K562 (cell line): Measurements from ENCODE around the gene AVPI1. TPM values are rescaled to one million over a fixed set of nuclear protein-coding genes. Genes with fewer than 3 reads are reported as not detected.

Experiments
- CBFA2T3 ChIP-seq: fragments of 450-650 bp; IDR thresholded peaks from 2 replicates; pipeline ENCODE4 v1.6.1; 2017
- FIP1L1 ChIP-seq: fragments of 200-400 bp; formaldehyde crosslinking; IDR thresholded peaks from 2 replicates; pipeline ENCODE4 v1.6.1; 2018; ENCODE audit warnings: mild to moderate bottlenecking, low read depth, low read length; ENCODE audit not compliant: poor library complexity, severe bottlenecking
- HLTF ChIP-seq: fragments of 450-650 bp; IDR thresholded peaks from 2 replicates; pipeline ENCODE4 v1.6.1; 2016
- KDM5B ChIP-seq: fragments of 200-600 bp; sonication (generic); IDR thresholded peaks from 2 replicates; pipeline ENCODE4 v1.6.1; 2012; ENCODE audit warnings: low read depth, mild to moderate bottlenecking, moderate library complexity, low read length, control low read depth, inconsistent platforms; ENCODE audit not compliant: insufficient replicate concordance
- NFE2 ChIP-seq: IDR thresholded peaks from 2 replicates; pipeline ENCODE4 v1.6.1; 2014; ENCODE audit warnings: antibody characterized with exemption, low read depth
- POLR2A ChIP-seq: fragments of 450-650 bp; conservative IDR thresholded peaks from 2 replicates; pipeline ENCODE4 v1.6.1; 2016
- POU5F1 ChIP-seq: fragments of 150-350 bp; IDR thresholded peaks from 2 replicates; pipeline ENCODE4 v1.6.1; 2014; ENCODE audit warnings: borderline replicate concordance, low read length, low read depth, mild to moderate bottlenecking; ENCODE audit not compliant: partially characterized antibody
- SMARCE1 ChIP-seq: fragments of 450-650 bp; IDR thresholded peaks from 2 replicates; pipeline ENCODE4 v1.7.1; 2016; ENCODE audit warnings: mild to moderate bottlenecking
- STAT5B ChIP-seq: fragments of 250-450 bp; sonication (Bioruptor Pico); IDR thresholded peaks from 2 replicates; pipeline ENCODE4 v1.8.0; 2021; ENCODE audit warnings: mild to moderate bottlenecking, inconsistent platforms
- THRAP3 ChIP-seq: fragments of 450-650 bp; IDR thresholded peaks from 2 replicates; pipeline ENCODE4 v1.6.1; 2016; ENCODE audit warnings: mild to moderate bottlenecking, inconsistent platforms, borderline replicate concordance
- TSHZ1 ChIP-seq: fragments of 250-450 bp; sonication (Bioruptor Pico); IDR thresholded peaks from 2 replicates; pipeline ENCODE4 v1.4.0; 2020; ENCODE audit warnings: mild to moderate bottlenecking, moderate library complexity
- U2AF2 ChIP-seq: fragments of 200-400 bp; formaldehyde crosslinking; optimal IDR thresholded peaks from 2 replicates; pipeline ENCODE3; 2017; ENCODE audit warnings: low read depth, mild to moderate bottlenecking, low read length
- ZBTB17 ChIP-seq: fragments of 450-650 bp; formaldehyde crosslinking; IDR thresholded peaks from 2 replicates; pipeline ENCODE4 v1.4.0; 2020; ENCODE audit warnings: mild to moderate bottlenecking
- ZBTB26 ChIP-seq: fragments of 450-650 bp; formaldehyde crosslinking; IDR thresholded peaks from 2 replicates; pipeline ENCODE4 v1.4.0; 2022; ENCODE audit warnings: missing genetic modification characterization
- ZBTB5 ChIP-seq: fragments of 450-650 bp; IDR thresholded peaks from 2 replicates; pipeline ENCODE4 v1.6.1; 2017; ENCODE audit warnings: antibody characterized with exemption
- ZBTB9 ChIP-seq: fragments of 450-650 bp; formaldehyde crosslinking; IDR thresholded peaks from 2 replicates; pipeline ENCODE4 v1.4.0; 2020; ENCODE audit warnings: mild to moderate bottlenecking, moderate library complexity
- ZNF217 ChIP-seq: sonication (generic); formaldehyde crosslinking; IDR thresholded peaks from 2 replicates; pipeline ENCODE4 v1.8.0; 2022; ENCODE audit warnings: mild to moderate bottlenecking, missing genetic modification reagents
- ZNF280A ChIP-seq: fragments of 450-650 bp; IDR thresholded peaks from 2 replicates; pipeline ENCODE4 v1.6.1; 2018; ENCODE audit warnings: mild to moderate bottlenecking, low read depth; ENCODE audit not compliant: partially characterized antibody
- ZNF507 ChIP-seq: conservative IDR thresholded peaks from 2 replicates; pipeline ENCODE4 v1.6.1; 2017; ENCODE audit warnings: missing genetic modification characterization, missing compliant biosample characterization
- polyA plus RNA-seq, 8 experiments: library from polyadenylated mRNA; depleted of rRNA in 4 of 8; stranded (reverse) in 5 of 8; unstranded in 3 of 8; fragments of >200 nt; fragmentation: Nextera tagmentation in 2 of 8; fragmentation: Illumina TruSeq in 1 of 8; extraction: Ambion mirVana in 2 of 8; extraction: Trizol in 1 of 8; gene quantifications; 2 replicates each; pipeline versions ENCODE4 v1.2.1 to v1.2.3, GENCODE V29; 2011 to 2014; ENCODE audit warnings: inconsistent platforms in 1 of 8, missing spikeins in 1 of 8
- total RNA-seq, 7 experiments: library from RNA; depleted of rRNA in 6 of 7; stranded (reverse); fragments of >200 nt in 6 of 7; fragmentation: Illumina TruSeq in 2 of 7; extraction: Trizol in 2 of 7; gene quantifications; 2 replicates each; pipeline versions ENCODE4 v1.2.1 to v1.2.3, GENCODE V29; 2011 to 2021; ENCODE audit warnings: low replicate concordance in 1 of 7

The AVPI1 gene
- total and polyA plus RNA-seq, 9 of the 15 experiments (the other 6 are each of a cell fraction or from before 2014, with no cell fraction given): 0.90 to 10.4 (median 7.4) TPM

- TF ChIP-seq NFE2 (peak; percentile 22; the same call in 1 of the 2 replicates), ZBTB17 (CRISPR knock-in tag) (no peak), ZNF280A (no peak), POU5F1 (no peak), ZBTB9 (CRISPR knock-in tag) (no peak), ZBTB26 (CRISPR knock-in tag) (no peak), TSHZ1 (CRISPR knock-in tag) (no peak), KDM5B (no peak), U2AF2 (no peak), THRAP3 (no peak), ZNF217 (CRISPR knock-in tag) (no peak), STAT5B (CRISPR knock-in tag) (no peak), POLR2A (no peak), SMARCE1 (peak; percentile 71), ZNF507 (tag) (no peak), CBFA2T3 (peak; percentile 82), ZBTB5 (no peak), FIP1L1 (no peak), HLTF (no peak)
Measured at GRCh38 chr10:97648562-97649404, 38.3 kb downstream of the AVPI1 start (continued).
